Measurements from ENCODE around the gene NOS1AP.

Gene NOS1AP

DNA sequence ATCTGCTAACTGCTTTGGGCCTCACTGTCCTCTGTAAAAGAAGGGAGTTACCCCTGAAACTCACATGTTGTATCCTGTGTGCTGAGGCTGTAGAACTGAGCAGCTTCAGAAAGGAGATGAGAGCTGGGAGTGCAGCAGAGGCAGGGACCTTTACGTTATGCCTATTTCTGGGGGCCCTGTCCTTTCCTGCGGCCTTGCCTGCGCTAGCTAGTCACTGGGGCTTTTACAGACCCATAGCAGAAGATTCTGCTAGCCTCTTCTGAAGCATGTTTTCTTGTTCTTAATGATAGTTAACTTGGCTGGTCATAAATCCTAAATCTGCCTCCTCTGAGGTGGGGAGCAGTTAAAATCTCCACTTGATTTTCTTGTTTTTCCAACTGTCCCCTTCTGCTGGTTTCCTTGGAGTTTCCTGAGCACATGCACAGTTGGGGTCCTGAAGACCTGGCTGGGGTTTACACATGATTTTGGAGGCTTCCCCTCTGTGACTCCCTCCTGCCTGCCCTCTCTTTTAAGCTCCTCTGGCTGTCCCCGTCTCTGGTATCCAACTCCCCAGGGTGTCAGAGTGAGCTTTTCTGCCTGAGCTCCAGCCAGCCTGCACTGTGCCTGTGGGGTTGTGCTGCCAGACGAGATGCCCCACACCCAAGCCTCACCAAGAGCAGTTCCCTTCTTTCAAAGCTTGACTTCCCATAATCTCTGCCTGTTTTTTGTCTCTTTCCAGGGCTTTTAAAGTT lies 76.6 kb downstream of the NOS1AP start:
- Histone ChIP-seq H3K4me1 (ENCODE audit: control insufficient read depth, insufficient read depth, low read length, unreplicated experiment) (peaks cover 9% of the 10 kb centered on the region), H3K27me3 (ENCODE audit: insufficient read depth, low read length) (no peaks in the 10 kb centered on the region), H2AFZ (ENCODE audit: low read length, unreplicated experiment) (no peak overlapping the region), H3K36me3 (ENCODE audit: insufficient read depth, low read length) (no peaks in the 10 kb centered on the region), H3K79me2 (ENCODE audit: control insufficient read depth, insufficient read depth, low read length, unreplicated experiment) (no peaks in the 10 kb centered on the region), H3K27ac (ENCODE audit: low read depth, low read length) (no peak overlapping the region), H3K4me3 (ENCODE audit: low read depth, low read length) (no peak overlapping the region)

DNA sequence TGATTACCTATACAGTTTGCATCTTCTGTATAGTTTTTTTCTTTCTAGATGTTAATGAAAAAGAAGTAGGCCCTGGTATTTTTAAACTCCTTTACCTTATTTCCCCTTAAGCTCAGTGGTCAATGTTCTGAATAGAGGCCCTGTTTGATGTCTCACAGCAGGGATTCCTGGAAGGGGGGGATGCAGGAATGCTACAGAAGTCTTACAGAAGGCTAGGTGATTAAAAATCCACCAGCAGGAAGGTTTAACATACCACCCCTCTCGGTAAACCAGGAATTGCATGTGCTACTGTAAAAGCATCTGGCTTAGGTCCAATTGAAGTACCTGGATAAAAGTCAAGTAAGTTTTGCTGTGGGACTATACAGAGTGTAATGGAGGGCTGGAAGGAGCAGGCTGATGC lies 78.3 kb downstream of the NOS1AP start:
- Histone ChIP-seq H3K4me1 (ENCODE audit: control insufficient read depth, insufficient read depth, low read length, unreplicated experiment) (no peaks in the 10 kb centered on the region), H3K27ac (ENCODE audit: low read depth, low read length) (no peak overlapping the region), H3K79me2 (ENCODE audit: control insufficient read depth, insufficient read depth, low read length, unreplicated experiment) (no peaks in the 10 kb centered on the region)

DNA sequence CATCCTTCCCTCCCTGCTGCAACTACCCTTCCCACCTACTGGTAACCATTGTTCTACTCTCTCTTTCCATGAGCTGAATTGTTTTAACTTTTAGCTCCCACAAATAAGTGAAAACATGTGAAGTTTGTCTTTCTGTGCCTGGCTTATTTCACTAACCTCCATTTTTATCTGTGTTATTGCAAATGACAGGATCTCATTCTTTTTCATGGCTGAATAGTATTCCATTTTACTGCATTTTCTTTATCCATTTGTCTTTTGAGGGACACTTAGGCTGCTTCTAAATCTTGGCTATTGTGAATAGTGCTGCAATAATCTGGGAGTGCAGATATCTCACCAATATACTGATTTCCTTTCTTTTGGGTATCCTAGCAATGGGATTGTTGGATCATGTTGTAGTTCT lies 80.6 kb downstream of the NOS1AP start:
- H3K27ac ChIP-seq (ENCODE audit: low read depth, low read length): no peak overlapping the region
- H2AFZ ChIP-seq (ENCODE audit: low read length, unreplicated experiment): no peak overlapping the region
- H3K27me3 ChIP-seq (ENCODE audit: insufficient read depth, low read length): no peaks in the 10 kb centered on the region
- no peaks in the 10 kb centered on the region for H3K79me2 ChIP-seq (ENCODE audit: control insufficient read depth, insufficient read depth, low read length, unreplicated experiment)
- no peaks in the 10 kb centered on the region for H3K4me1 ChIP-seq (ENCODE audit: control insufficient read depth, insufficient read depth, low read length, unreplicated experiment)
- no peaks in the 10 kb centered on the region for H3K36me3 ChIP-seq (ENCODE audit: insufficient read depth, low read length)
- H3K4me3 ChIP-seq (ENCODE audit: low read depth, low read length): no peak overlapping the region

More for the DNA sequence above, 78.3 kb downstream of the NOS1AP start:
- H3K27me3 ChIP-seq (ENCODE audit: insufficient read depth, low read length): no peaks in the 10 kb centered on the region
- H3K36me3 ChIP-seq (ENCODE audit: insufficient read depth, low read length): no peaks in the 10 kb centered on the region
- no peak overlapping the region for H2AFZ ChIP-seq (ENCODE audit: low read length, unreplicated experiment)
- H3K4me3 ChIP-seq (ENCODE audit: low read depth, low read length): no peak overlapping the region

- Histone ChIP-seq H3K4me1 (ENCODE audit: control insufficient read depth, insufficient read depth, low read length, unreplicated experiment) (no peaks in the 10 kb centered on the region), H2AFZ (ENCODE audit: low read length, unreplicated experiment) (no peak overlapping the region), H3K4me3 (ENCODE audit: low read depth, low read length) (no peak overlapping the region), H3K27ac (ENCODE audit: low read depth, low read length) (no peak overlapping the region), H3K36me3 (ENCODE audit: insufficient read depth, low read length) (no peaks in the 10 kb centered on the region), H3K27me3 (ENCODE audit: insufficient read depth, low read length) (no peaks in the 10 kb centered on the region), H3K79me2 (ENCODE audit: control insufficient read depth, insufficient read depth, low read length, unreplicated experiment) (no peaks in the 10 kb centered on the region)
These were observed 82.7 kb downstream of the NOS1AP start for GRCh38 chr1:162151900-162152829.

- Histone ChIP-seq H3K36me3 (ENCODE audit: insufficient read depth, low read length) (no peaks in the 10 kb centered on the region), H3K27ac (ENCODE audit: low read depth, low read length) (no peak overlapping the region), H3K79me2 (ENCODE audit: control insufficient read depth, insufficient read depth, low read length, unreplicated experiment) (no peaks in the 10 kb centered on the region), H3K4me1 (ENCODE audit: control insufficient read depth, insufficient read depth, low read length, unreplicated experiment) (no peaks in the 10 kb centered on the region), H3K27me3 (ENCODE audit: insufficient read depth, low read length) (no peaks in the 10 kb centered on the region), H3K4me3 (ENCODE audit: low read depth, low read length) (no peak overlapping the region), H2AFZ (ENCODE audit: low read length, unreplicated experiment) (no peak overlapping the region)
These were observed 83.9 kb downstream of the NOS1AP start for GRCh38 chr1:162153374-162153773.

GRCh38 chr1:162157469-162157868 lies 88.0 kb downstream of the NOS1AP start:
- Histone ChIP-seq H3K79me2 (ENCODE audit: control insufficient read depth, insufficient read depth, low read length, unreplicated experiment) (no peaks in the 10 kb centered on the region), H3K27me3 (ENCODE audit: insufficient read depth, low read length) (no peaks in the 10 kb centered on the region), H2AFZ (ENCODE audit: low read length, unreplicated experiment) (no peak overlapping the region), H3K4me3 (ENCODE audit: low read depth, low read length) (no peak overlapping the region), H3K27ac (ENCODE audit: low read depth, low read length) (no peak overlapping the region), H3K36me3 (ENCODE audit: insufficient read depth, low read length) (no peaks in the 10 kb centered on the region), H3K4me1 (ENCODE audit: control insufficient read depth, insufficient read depth, low read length, unreplicated experiment) (no peaks in the 10 kb centered on the region)

DNA sequence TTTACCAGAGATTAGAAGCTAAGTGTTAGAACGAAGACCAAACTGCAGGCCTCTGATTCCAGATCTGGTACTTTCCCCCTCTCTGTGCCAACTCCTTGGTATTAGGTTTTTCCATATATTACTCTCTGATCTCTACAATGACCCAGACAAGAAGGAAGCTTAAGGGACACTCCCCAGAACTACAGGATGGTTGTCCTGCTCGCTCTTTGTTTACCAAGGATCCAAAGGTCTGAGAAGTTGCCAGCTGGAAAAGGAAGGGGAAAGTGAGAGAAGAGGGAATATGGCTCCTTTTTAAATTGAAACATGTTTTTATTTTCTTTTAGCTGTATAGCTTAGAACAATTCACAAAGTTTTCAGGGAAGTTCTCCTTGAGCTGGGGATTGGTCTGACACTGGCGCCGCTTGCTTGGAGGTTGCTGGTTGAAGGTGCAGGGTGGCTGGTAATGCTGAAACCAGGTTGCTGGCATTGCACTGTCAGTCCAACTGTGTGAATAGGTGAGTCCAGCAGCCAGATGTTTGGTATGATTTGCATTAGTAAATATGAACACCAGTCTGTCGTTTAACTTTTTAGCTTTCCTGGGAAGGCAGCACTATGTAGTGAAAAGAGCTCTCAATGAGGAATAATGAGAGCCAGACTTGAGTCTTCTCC lies 89.3 kb downstream of the NOS1AP start:
- Histone ChIP-seq H3K4me1 (ENCODE audit: control insufficient read depth, insufficient read depth, low read length, unreplicated experiment) (no peaks in the 10 kb centered on the region), H3K27me3 (ENCODE audit: insufficient read depth, low read length) (peaks cover 5% of the 10 kb centered on the region; the same call in 1 of the 2 replicates), H3K36me3 (ENCODE audit: insufficient read depth, low read length) (no peaks in the 10 kb centered on the region), H3K27ac (ENCODE audit: low read depth, low read length) (no peak overlapping the region), H2AFZ (ENCODE audit: low read length, unreplicated experiment) (no peak overlapping the region), H3K4me3 (ENCODE audit: low read depth, low read length) (no peak overlapping the region), H3K79me2 (ENCODE audit: control insufficient read depth, insufficient read depth, low read length, unreplicated experiment) (no peaks in the 10 kb centered on the region)

- Histone ChIP-seq H3K27me3 (ENCODE audit: insufficient read depth, low read length) (peaks cover 11% of the 10 kb centered on the region), H2AFZ (ENCODE audit: low read length, unreplicated experiment) (no peak overlapping the region), H3K4me1 (ENCODE audit: control insufficient read depth, insufficient read depth, low read length, unreplicated experiment) (no peaks in the 10 kb centered on the region), H3K4me3 (ENCODE audit: low read depth, low read length) (no peak overlapping the region), H3K27ac (ENCODE audit: low read depth, low read length) (no peak overlapping the region), H3K79me2 (ENCODE audit: control insufficient read depth, insufficient read depth, low read length, unreplicated experiment) (no peaks in the 10 kb centered on the region), H3K36me3 (ENCODE audit: insufficient read depth, low read length) (no peaks in the 10 kb centered on the region)
These were observed 90.0 kb downstream of the NOS1AP start for GRCh38 chr1:162159515-162159914.

DNA sequence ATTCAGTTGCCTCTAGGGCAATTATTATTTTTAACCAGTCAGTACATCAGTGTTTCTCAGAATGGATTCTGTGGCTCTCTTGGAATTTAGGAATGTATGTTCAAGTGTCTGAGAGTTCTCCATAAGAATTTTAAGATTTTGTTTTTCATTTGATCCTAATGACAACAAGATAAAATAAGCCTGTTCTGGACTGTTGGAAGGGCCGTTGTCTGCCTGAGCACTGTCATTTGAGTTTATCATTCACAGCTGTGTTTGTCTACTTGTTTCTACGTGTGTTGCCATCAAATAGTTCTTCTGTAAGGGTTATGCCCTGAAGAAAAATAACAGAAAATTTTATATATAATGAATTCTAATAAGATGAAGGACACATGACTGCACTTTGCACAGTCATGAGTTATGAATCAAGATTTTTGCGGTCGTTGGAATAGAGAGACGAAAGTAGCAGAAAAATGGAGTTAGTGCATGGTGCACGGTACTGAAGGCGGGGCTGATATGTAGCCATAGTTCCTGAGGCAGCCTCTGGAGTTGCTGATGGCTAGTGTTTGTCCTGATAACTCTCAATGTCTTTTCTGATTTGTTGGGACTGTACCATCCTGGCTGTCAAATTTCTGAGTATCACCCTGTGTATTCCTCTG lies 92.5 kb downstream of the NOS1AP start:
- H3K79me2 ChIP-seq (ENCODE audit: control insufficient read depth, insufficient read depth, low read length, unreplicated experiment): no peaks in the 10 kb centered on the region
- H3K36me3 ChIP-seq (ENCODE audit: insufficient read depth, low read length): no peaks in the 10 kb centered on the region
- H3K4me1 ChIP-seq (ENCODE audit: control insufficient read depth, insufficient read depth, low read length, unreplicated experiment): no peaks in the 10 kb centered on the region
- no peak overlapping the region for H3K4me3 ChIP-seq (ENCODE audit: low read depth, low read length)
- H3K27ac ChIP-seq (ENCODE audit: low read depth, low read length): no peak overlapping the region
- H2AFZ ChIP-seq (ENCODE audit: low read length, unreplicated experiment): no peak overlapping the region
- peaks cover 34% of the 10 kb centered on the region for H3K27me3 ChIP-seq (ENCODE audit: insufficient read depth, low read length)

GRCh38 chr1:162165528-162165927 lies 96.0 kb downstream of the NOS1AP start:
- Histone ChIP-seq H3K4me3 (ENCODE audit: low read depth, low read length) (no peak overlapping the region), H3K27me3 (ENCODE audit: insufficient read depth, low read length) (peaks cover 37% of the 10 kb centered on the region), H3K27ac (ENCODE audit: low read depth, low read length) (no peak overlapping the region), H3K36me3 (ENCODE audit: insufficient read depth, low read length) (no peaks in the 10 kb centered on the region), H2AFZ (ENCODE audit: low read length, unreplicated experiment) (no peak overlapping the region), H3K4me1 (ENCODE audit: control insufficient read depth, insufficient read depth, low read length, unreplicated experiment) (no peaks in the 10 kb centered on the region), H3K79me2 (ENCODE audit: control insufficient read depth, insufficient read depth, low read length, unreplicated experiment) (no peaks in the 10 kb centered on the region)

Data from ACC112 (cell line).